Activated CD8-positive, alpha-beta memory T cell treated with anti-CD3 and anti-CD28 coated beads, Interleukin-2, amount 50 U/mL, for 1 hour (primary cell): Measurements from ENCODE around the gene SPRY4.
"Not testable (repeated sequence)": the region's sequence is repeated elsewhere in the genome, so short reads cannot be mapped to it uniquely, and the experiment has no call there.

ENCODE experiments used
- DNase-seq: peaks from one replicate; pipeline ENCODE4 v3.0.0-alpha.2; 2020; ENCODE audit errors: extremely low read depth

Gene SPRY4

GRCh38 chr5:142315096-142315900 lies 9.5 kb downstream of the SPRY4 start:
- DNase-seq: no peak

GRCh38 chr5:142314606-142315005 lies 10.2 kb downstream of the SPRY4 start:
- no peak for DNase-seq

- no peak for DNase-seq
These were observed 10.7 kb downstream of the SPRY4 start for GRCh38 chr5:142314109-142314508.

GRCh38 chr5:142313682-142314081 lies 11.1 kb downstream of the SPRY4 start:
- no peak for DNase-seq

GRCh38 chr5:142313275-142313674 lies 11.5 kb downstream of the SPRY4 start:
- DNase-seq: no peak

- DNase-seq: no peak
These were observed 12.4 kb downstream of the SPRY4 start for GRCh38 chr5:142312399-142312798.

- DNase-seq: no peak
These were observed 13.1 kb downstream of the SPRY4 start for GRCh38 chr5:142311725-142312124.

- DNase-seq: no peak
These were observed 14.0 kb downstream of the SPRY4 start for GRCh38 chr5:142310803-142311202.

- DNase-seq: no peak
These were observed 15.0 kb downstream of the SPRY4 start for GRCh38 chr5:142309747-142310318.

- no peak for DNase-seq
These were observed 16.5 kb downstream of the SPRY4 start for GRCh38 chr5:142308358-142308757.

GRCh38 chr5:142307146-142307890 lies 17.5 kb downstream of the SPRY4 start:
- no peak for DNase-seq

- DNase-seq: no peak
These were observed 18.7 kb downstream of the SPRY4 start for GRCh38 chr5:142306077-142306502.

- no peak for DNase-seq
These were observed 19.6 kb downstream of the SPRY4 start for GRCh38 chr5:142305211-142305610.

- no peak for DNase-seq
These were observed 20.7 kb downstream of the SPRY4 start for GRCh38 chr5:142304013-142304701.

GRCh38 chr5:142303565-142303964 lies 21.3 kb downstream of the SPRY4 start:
- DNase-seq: no peak

- DNase-seq: no peak
These were observed 23.3 kb downstream of the SPRY4 start for GRCh38 chr5:142301540-142301939.

GRCh38 chr5:142300677-142301076 lies 24.1 kb downstream of the SPRY4 start:
- DNase-seq: no peak

- no peak for DNase-seq
These were observed 26.0 kb downstream of the SPRY4 start for GRCh38 chr5:142298789-142299188.

GRCh38 chr5:142297786-142298185 lies 27.0 kb downstream of the SPRY4 start:
- not testable (repeated sequence) for DNase-seq

GRCh38 chr5:142296914-142297417 lies 27.9 kb downstream of the SPRY4 start:
- no peak for DNase-seq

GRCh38 chr5:142295960-142296860 lies 28.6 kb downstream of the SPRY4 start:
- no peak for DNase-seq
